COLO668 (cell line): Measurements from ENCODE around the gene MYZAP.

Source experiments
- DNase-seq: peaks from one replicate; lab custom pipeline; 2025; ENCODE audit not compliant: unreplicated experiment; lab: John Stamatoyannopoulos, UW

The MYZAP gene

DNA sequence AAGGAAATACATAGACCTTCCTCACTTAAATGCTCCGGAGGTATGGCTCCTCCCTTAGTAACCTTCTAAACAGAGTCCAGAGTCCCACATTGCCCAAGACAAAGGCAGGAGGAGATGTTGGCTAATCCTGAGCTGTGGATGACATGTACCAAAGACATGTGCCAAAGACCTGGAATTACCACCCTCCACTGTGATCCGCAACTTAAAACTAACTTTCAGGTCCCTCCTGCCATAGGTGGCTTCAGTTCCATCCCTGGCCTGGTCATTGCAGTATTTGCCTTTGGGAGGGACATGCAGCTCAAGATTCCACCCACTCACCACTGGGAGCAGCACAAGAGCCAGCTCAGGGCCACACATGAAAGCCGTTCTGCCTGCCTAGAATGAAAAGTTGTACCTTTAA is 28.0 kb downstream of the MYZAP start:
- no peak for DNase-seq

DNA sequence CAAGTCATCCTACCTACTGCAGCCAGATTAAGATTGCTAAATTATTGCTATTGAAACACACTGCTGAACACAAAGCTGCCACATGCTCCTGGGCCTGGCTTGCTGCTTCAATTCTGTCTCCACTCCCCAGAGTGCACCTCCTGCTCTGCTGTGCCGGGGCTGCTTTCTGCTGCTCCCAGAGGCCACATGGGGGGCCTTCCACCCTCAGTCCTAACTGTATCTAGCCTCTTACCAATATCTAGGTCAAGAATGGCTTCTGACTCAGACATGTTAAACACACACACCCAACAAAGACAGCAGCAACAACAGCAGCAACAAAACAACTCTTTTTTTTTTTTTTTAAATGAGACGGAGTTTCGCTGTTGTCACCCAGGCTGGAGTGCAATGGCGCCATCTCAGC is 33.0 kb downstream of the MYZAP start:
- no peak for DNase-seq

DNA sequence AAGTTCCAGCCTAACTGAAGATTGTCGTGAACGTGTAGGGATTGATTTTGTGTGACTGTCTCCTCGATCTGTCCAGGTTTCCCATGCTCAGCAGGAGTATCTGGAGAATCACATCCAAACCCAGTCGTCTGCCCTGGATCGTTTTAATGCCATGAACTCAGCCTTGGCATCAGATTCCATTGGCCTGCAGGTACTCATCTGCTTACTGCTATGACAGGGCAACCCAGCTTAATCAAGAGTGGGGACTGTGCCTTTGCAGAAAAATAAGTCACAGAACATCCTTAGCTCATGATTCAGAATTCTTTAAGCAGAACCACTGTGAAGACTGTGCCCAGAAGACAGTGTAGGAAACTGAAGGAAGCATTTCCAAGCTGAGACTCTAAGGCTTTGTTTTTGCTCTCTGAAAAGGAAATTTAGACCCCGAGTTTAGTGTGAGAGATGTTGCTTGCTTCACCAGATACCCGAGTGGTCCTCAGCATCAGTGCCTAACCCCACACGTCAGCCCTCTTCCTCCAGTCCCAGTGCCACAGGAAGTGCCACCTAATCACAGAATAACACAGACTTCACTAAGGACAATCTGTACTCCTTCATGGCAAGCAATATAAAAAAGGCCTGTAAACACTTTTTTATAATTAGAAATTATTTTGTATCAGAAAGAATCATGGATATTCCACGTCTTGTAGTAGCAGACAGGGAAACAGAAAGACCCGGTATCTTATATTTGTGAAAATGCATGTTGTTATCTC is 34.2 kb downstream of the MYZAP start:
- no peak for DNase-seq

DNA sequence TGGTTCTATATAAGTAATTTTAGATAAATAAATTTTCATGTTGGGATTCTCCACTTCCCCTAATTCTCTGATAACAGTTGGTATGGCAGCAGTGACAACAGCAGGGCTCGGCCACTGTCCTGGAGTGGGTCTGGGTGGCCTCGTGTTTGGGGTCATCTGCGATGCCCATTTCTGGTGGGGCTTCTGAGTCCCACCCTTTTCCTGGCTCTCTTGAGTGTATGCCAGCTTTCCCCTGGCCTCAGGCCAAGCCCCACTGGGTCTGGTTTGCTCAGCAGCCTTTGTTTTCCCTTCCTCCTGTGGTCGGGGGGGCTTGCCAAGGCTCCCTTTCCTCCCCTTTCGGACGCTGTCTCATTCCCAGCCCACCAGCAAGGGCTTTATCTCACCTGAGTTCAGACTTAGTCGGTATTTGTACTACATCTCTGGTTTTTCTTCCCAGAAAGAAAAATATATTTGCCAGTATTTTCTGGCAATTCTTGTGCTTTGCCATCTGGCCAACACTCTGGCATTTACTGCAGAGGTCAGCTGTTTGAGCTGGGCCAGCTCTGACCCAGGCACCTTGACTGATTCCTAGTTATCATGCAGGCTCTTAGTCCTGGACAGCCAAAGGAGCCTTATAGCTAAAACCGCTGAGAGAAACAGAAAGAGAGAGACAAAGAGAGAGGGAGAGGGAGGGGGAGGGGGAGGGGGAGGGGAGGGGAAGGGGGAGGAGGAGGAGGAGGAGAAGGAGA is 35.2 kb downstream of the MYZAP start:
- DNase-seq, result no peak

DNA sequence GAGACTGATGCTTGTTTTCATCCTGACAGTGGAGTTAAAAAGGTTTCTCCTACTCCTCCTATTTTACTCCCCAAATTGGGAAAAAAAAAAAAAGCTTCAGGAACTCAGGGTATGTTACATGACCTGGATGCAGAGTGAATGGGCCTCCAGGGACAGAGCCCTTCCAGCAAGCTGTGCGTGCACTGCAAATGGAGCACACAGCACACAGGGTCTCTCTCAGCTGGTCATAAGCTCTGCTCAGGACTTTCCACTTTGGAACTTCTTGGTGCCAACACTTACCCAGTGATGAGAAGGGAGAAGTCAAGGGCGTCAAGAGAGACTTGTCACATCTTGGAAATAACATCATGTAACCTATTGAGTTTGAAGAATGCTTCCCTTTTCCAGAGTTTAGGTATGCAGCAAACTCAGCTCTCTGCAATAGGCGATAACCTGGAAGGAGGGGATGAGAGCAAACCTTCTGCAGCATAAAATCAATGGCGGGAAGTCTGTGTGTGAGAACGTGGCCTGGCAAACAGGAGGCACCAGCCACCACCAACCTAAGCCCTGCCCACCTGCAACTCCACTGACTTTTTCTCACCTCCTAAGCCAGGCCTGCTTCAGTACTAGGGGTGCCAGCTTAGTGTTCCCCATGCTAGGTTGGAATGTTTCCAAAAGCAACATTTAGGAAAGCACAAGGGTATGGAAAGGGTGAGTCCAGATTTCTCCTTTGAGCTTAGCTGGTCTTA is 39.8 kb downstream of the MYZAP start:
- no peak for DNase-seq

DNA sequence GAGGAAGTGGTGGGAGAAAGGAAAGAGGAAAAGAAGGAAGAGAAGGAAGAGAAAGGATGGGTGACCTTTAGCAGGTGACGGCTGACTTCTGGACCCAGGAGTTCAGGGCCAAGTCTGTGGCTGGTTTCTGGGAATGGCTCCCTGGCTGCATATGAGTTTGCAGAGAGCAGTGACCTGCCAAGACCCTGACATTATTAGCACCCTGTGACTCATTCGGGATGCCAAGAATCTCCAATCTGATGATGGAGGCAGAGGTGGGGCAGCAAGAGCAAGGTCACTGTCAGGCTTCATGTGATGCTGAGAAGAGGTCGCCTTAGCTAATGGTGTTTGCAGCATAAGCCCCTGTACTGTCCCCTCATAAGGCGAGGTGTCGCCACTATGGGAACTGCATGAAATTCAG is 42.6 kb downstream of the MYZAP start:
- no peak for DNase-seq

DNA sequence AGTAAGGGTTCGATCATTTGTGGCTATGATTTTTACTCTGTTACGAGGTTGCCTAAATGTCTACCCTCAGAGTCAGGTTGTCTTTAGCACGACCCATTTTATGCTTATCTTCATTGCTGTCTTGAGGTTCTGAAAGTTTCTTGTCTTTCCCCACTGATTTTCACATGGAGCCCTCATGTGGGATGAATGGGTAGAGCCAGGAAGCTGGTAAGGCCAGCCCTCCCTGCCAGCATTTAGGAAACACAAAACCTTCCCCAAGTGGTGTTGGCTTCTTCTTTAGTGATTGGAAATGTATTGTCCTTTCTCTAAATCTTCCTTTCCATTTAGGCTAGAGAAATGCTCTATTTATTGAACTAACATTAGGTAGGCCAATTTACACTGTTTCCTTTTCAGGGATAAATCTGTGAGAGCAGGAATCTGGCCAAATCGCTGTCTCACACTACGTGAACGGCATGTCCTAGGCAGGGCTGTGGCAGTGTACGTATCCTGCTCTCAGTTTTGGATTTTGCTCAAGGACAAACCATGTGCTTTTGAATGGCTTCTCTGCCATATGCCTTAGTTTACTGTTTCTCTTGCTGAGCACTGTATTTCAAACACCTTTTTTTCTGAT is 43.7 kb downstream of the MYZAP start:
- DNase-seq, result no peak

DNA sequence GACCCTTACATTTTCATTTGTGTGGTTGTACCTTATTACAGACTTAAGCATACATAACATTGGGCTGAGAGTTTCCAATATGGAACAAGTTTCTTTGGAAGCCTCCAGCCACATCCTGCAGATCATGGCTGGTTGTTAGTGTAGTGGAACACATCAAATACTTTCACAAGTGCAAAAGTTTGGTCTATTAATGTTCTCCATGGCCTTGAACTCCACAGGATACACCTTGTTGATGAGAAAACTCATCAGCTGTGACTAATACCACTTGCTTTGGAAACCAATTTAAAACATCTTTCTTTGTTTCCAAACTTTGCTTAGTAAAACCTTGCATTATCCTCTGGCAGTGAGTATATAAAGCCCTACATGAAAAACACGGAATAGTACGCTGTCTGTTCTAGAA is 46.1 kb downstream of the MYZAP start:
- DNase-seq, result no peak

DNA sequence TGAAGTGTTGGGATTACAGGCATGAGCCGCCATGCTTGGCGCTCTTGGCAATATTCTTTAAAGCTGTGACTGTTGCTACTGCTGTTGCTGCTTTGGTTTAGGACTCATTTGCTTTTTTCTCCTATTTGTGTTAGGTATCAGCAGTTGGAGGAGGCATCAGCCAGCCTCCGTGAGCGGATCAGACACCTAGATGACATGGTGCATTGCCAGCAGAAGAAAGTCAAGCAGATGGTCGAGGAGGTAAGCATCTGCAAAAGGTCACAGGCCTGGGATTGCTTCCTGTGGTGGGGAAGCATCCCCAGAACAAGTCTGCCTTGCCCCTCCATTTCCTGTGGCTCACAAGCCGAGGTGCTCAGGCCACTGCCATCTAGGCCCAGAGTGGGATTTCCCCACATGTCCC is 47.6 kb downstream of the MYZAP start:
- DNase-seq, result no peak

DNA sequence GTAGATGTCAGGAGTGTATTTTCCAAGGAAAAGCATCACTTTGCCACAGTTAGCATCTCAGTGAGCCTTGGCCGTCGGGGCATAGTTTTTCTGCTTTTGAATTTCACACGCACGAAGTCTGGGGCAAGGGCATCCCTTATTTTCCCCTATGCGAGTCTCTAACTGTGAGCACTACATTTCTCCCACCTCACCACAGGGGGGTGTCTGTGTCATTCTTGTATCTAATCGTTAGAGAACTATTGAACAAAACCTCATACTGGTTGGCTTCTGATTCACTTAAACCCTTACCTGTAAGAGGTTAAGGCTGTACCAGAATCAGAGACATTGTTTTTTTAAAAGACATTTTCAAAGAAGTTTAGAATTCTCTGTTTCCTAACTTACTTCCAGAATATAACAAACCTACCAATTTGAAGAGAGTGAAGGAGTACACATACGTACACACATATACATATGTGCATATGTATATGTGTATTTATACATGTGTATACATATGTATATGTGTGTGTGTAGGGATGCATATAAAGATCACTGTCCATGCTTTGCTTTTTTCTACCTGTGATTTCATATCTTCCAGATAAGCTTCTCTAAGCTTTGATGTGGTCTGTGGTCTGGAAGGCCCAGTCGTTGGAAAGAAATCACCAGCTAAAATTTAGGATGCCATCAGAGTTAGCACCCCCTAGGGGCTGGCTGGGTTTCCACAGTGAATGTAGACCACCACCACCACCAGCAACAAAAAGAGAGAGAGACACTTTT is 49.4 kb downstream of the MYZAP start:
- DNase-seq, result peak; percentile 10

DNA sequence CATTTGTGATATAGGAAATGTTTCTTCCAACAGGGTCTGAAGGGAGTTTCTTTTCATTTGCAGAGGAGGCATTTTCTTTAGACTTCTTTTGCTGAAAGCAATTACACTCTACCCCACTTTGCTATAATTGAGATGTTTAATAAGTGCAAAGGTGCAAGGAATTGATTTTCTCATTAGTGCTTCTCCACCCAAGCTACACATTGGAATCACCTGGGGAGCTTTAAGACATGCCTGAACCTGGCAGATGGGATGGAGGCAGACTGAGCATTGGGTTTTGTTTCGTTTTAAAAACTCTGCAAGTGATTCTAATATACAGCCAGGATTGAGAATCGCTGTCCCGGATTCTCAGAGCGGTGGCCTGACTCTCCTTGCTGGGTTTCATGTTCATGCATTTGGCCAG is 52.1 kb downstream of the MYZAP start:
- no peak for DNase-seq

DNA sequence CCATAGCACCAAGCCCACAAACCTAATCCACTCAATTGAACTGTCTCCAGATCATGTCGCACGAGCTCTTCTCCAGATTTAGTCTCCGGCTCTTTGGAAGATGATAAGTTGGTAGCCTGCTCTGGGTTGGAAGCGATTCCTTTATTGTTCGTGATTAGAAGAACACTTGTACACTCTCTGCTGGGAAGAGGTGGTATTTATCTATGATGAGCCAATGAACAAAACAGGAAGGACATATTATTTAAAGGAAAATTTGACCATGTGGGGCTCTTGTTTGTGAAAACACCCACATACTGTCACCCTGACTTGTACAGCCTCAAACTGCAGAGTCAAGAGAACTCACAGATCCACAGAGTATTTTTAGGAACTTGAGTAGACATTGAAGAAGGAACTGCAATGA is 54.4 kb downstream of the MYZAP start:
- DNase-seq, result no peak

DNA sequence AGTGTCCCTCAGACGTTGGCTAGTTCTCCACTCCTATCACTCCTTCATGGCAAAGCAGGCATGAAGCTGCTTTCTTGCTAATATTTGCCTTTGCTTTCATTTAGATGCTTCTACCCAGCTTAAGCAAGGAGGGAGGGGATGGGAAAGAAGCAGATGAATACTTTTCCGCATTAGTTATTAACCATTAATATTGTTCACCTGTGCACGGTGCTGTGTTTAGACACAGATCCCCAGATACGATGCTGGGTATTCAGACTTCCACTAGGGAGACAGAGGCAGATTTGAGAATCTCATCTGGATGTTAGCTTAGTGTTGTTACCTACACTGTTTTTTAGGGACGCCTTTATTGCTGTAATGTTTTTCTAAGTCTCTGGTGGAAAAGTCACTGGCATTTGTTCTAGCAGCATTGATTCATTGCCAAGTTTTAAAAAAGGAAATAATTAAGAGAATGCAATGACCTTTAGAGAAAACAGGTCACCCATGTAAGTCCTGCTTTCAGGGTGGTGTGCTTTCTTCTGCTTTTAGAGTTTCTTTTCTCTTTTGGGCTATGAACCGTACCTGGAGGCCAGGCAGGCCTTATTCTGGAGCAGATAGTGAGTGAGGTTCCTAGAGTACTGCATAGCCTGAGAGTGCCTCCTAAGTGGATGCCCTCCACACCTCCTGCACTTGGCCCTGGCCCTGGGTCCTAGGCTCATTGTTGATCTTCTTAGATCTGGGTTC is 55.5 kb downstream of the MYZAP start:
- no peak for DNase-seq

DNA sequence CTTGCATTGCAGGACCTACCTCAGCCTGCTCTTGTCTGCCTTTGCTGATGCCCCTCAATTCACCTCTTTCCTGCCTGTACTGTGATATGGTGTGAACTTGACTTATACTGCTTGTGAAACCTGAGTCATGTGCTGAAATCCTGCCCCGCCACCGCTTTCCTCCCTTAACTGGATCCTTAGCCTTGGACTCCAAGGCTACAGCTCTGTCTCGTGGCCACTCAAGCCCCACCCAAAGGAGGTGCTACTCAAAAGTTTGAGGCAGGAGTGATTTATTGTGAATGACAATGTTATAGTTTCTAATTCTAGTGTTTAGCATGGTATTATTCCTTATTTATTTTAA is 56.1 kb downstream of the MYZAP start:
- no peak for DNase-seq

DNA sequence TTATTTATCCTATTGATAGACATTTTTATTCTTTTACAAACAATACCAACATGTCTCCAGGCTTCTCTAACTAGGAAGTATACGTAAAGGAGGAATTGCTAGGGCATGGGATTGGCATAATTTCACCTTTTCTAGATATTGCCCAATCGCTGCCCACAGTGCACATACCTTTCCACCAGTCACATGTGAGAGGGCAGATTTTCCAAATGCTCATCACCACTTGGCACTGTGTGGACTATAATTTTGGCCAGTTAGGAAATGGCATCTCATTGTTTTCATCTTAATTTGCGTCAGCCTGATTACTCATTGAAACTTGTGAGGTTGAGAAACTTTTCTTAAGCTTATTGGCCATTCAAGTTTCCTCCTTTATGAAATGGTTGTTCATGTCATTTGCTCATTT is 57.4 kb downstream of the MYZAP start:
- DNase-seq, result no peak

DNA sequence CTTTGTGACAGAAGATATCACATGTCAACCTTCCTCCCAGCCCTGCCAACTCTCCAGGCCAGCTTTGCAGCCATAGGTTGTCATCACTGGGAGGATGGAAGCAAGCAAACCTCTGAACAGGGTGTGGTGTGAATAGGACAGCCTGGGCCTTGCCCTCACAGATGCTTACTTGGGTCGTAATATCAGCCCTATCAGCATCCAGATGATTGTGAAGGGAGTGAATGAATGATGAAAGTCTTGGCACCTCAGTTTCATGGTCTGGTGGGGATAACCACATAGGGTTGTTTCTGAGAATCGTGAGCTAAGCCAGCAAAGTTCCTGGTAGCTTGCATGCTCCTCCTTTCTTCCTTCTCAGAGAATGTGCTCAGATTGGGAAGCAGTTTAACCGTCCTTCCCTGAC is 59.7 kb downstream of the MYZAP start:
- DNase-seq, result no peak

DNA sequence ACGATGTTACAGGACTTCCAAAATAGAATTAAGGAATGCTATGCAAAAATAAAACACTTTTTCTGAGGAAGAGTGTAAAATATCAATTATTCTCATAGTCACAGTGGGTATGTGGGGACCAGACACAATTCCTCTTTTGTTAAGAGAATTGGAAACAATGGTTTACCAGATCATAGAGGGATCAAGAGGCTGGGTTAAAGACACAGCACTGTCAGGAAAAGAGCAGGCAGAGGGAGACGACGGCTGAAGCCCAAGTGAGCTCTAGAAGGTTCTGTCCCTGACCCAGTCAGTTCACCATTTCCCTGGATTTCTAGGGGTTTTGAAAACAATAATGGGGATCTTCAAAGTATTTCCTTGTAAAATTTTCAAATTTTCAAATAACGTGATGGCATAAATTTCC is 60.8 kb downstream of the MYZAP start:
- DNase-seq, result no peak

DNA sequence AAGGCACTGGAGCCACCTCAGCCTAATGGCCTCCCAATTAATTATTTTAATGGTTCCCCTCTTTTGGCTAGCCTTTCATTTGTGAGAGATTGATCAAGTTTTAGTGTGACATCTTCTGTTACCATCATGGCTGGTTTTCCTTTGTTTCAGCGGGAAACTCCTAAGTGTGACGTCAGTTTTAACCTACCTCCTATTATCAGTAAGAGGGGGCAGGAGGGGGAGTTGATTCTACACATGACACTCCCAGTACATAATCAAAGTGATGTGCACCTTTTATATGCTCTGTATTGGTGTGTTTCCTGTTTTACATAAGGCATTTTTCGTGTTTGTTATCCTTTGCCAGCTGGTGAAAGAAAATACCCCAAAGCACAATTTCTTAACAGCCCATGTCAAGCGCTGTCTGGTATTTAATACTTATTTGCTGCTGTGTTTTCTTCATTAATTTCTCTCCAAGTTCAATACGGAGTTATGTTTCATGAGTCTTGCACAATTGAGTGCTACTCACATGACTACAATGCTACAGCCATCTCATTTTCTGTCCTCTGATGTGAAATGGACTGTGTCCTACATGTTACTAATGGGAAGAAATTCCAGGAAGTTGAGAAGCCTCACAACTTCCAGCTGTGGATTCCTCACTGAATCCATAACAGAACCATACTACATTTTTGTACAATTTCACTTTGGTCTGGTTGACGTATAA is 62.6 kb downstream of the MYZAP start:
- no peak for DNase-seq

DNA sequence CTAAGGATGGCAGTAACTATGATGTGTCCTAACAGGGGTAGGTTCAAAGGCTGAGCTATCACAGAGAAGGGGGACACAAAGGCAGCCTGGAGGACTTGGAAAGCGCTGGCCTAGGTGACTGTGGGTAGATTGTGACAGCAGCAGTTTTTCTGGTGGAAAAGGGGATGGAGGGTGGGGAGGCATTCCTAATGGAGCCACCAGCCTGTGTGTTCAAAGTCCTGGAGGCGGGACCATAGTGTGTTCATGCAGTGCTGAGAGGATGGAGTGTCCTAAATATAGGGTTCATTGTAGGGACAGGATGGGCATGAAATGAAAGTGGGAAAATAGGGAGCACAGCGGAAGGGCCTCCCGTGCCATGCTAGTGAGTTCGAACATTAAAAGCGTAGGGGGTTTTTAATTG is 63.3 kb downstream of the MYZAP start:
- no peak for DNase-seq

DNA sequence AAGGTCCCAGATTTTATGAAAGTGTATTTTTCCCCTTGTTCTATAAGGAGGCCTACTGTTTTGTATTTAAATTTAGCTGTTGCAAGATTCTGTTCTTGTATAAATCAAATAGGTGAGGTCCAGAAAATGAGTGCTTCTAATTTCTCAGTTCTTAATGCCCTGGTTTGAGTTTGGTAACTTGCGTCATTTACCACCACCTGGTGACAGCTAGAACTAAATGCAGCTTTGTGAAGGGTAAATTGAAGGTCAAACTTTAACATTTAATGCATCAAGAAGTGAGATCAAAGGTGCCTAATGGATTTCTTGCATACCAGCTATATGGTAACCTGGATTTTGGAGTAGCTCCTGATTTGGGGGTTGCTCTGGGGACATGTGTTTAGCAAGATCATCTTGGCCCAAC is 64.1 kb downstream of the MYZAP start:
- no peak for DNase-seq
